ENCODE results near the gene ELOA.
"Not testable (repeated sequence)": the region's sequence is repeated elsewhere in the genome, so short reads cannot be mapped to it uniquely, and the experiment has no call there.

Gene ELOA

GRCh38 chr1:23798662-23799142 is 55.4 kb downstream of the ELOA start:
- peak overlapping the region; percentile 68 for H3K4me3 ChIP-seq (ENCODE audit: low read depth, low read length)
- TF ChIP-seq CTCF (IDR thresholded peaks at IDR 0.05; ENCODE audit: control insufficient read depth, extremely low read depth, insufficient read depth), result no peak
- no peak for DNase-seq (ENCODE audit: low read depth)

GRCh38 chr1:23799255-23799569 is 55.9 kb downstream of the ELOA start:
- no peak for DNase-seq (ENCODE audit: low read depth)
- H3K4me3 ChIP-seq (ENCODE audit: low read depth, low read length), result peak overlapping the region; percentile 68
- TF ChIP-seq CTCF (IDR thresholded peaks at IDR 0.05; ENCODE audit: control insufficient read depth, extremely low read depth, insufficient read depth), result no peak

GRCh38 chr1:23799570-23800399 is 56.5 kb downstream of the ELOA start:
- peak overlapping the region; percentile 68 for H3K4me3 ChIP-seq (ENCODE audit: low read depth, low read length)
- TF ChIP-seq CTCF (IDR thresholded peaks at IDR 0.05; ENCODE audit: control insufficient read depth, extremely low read depth, insufficient read depth), result no peak
- no peak for DNase-seq (ENCODE audit: low read depth)

- TF ChIP-seq CTCF (IDR thresholded peaks at IDR 0.05; ENCODE audit: control insufficient read depth, extremely low read depth, insufficient read depth), result no peak
- H3K4me3 ChIP-seq (ENCODE audit: low read depth, low read length), result peak within 1 kb of the TSS; percentile 68
- DNase-seq (ENCODE audit: low read depth), result peak; percentile 65
Measured at GRCh38 chr1:23800400-23801337, 57.4 kb downstream of the ELOA start, which contains the start of gene GALE. TSS of gene GALE (minus strand) at chr1:23800754. CDS start at chr1:23799007, 1,747 bp downstream.

- DNase-seq (ENCODE audit: low read depth), result no peak
- no peak for TF ChIP-seq CTCF (IDR thresholded peaks at IDR 0.05; ENCODE audit: control insufficient read depth, extremely low read depth, insufficient read depth)
- H3K4me3 ChIP-seq (ENCODE audit: low read depth, low read length), result peak overlapping the region; percentile 68
Measured at GRCh38 chr1:23801338-23801748, 58.1 kb downstream of the ELOA start.

- H3K4me3 ChIP-seq (ENCODE audit: low read depth, low read length), result no peak overlapping the region
- no peak for DNase-seq (ENCODE audit: low read depth)
- no peak for TF ChIP-seq CTCF (IDR thresholded peaks at IDR 0.05; ENCODE audit: control insufficient read depth, extremely low read depth, insufficient read depth)
Measured at GRCh38 chr1:23801876-23802275, 58.6 kb downstream of the ELOA start.

GRCh38 chr1:23802809-23803342 is 59.6 kb downstream of the ELOA start:
- not testable (repeated sequence) for DNase-seq (ENCODE audit: low read depth); H3K4me3 ChIP-seq (ENCODE audit: low read depth, low read length)
